B cell (primary cell): Measurements from ENCODE around the gene RIPOR3. TPM values are rescaled to one million over a fixed set of nuclear protein-coding genes. Genes with fewer than 3 reads are reported as not detected.

Experiments used
- ATAC-seq: fragments of 200-7000 bp; cut with Tn5 transposase; one replicate; pipeline ENCODE4 v1.10.0; 2021; ENCODE audit warnings: low read depth, mild to moderate bottlenecking, moderate number of reproducible peaks, moderate library complexity
- CTCF ChIA-PET: fragments of 350-600 bp; sonication (Branson Sonifier 250); formaldehyde crosslinking; loops from one replicate; lab custom pipeline; 2021; ENCODE audit warnings: antibody characterized with exemption, inconsistent platforms; lab: Charles Lee
- POLR2A ChIA-PET: fragments of 350-600 bp; sonication (Branson Sonifier 250); formaldehyde crosslinking; loops from one replicate; lab custom pipeline; 2021; ENCODE audit warnings: antibody characterized with exemption; lab: Charles Lee
- DNase-seq: peaks from one replicate; pipeline ENCODE4 v3.0.0; 2013
- H2AFZ ChIP-seq: 2 replicates; pipeline ENCODE4 v1.6.1; 2012; ENCODE audit warnings: mild to moderate bottlenecking, low read depth, low read length; ENCODE audit not compliant: insufficient read depth, poor library complexity, severe bottlenecking
- H3K27ac ChIP-seq, 2 donors: 1 replicate in 1 of 2; 2 replicates in 1 of 2; pipeline ENCODE4 v1.5.1; 2012 to 2013; ENCODE audit warnings: low read length in 2 of 2, mild to moderate bottlenecking in 2 of 2, moderate library complexity in 1 of 2
- H3K27me3 ChIP-seq, 4 experiments: fragments of 200-600 bp in 1 of 4; sonication (generic) in 1 of 4; replicated peaks in 1 of 4; 1 replicate in 2 of 4; 2 replicates in 2 of 4; pipeline versions ENCODE4 v1.6.1 to v1.7.0; 2013 to 2016; ENCODE audit warnings: low read length in 3 of 4, mild to moderate bottlenecking in 2 of 4, mixed read lengths in 1 of 4, moderate library complexity in 1 of 4; ENCODE audit not compliant: insufficient read depth in 4 of 4, control insufficient read depth in 3 of 4; ENCODE audit errors: control extremely low read depth in 1 of 4
- H3K36me3 ChIP-seq, 2 experiments: replicated peaks in 1 of 2; 1 replicate in 1 of 2; 2 replicates in 1 of 2; pipeline versions ENCODE4 v1.6.1 to v1.7.1; 2013; ENCODE audit warnings: low read length in 1 of 2; ENCODE audit not compliant: insufficient read depth in 2 of 2, control insufficient read depth in 1 of 2; ENCODE audit errors: control extremely low read depth in 1 of 2, extremely low read depth in 1 of 2
- H3K4me1 ChIP-seq, 2 donors: fragments of 200-600 bp in 1 of 2; sonication (generic) in 1 of 2; 1 replicate in 1 of 2; 2 replicates in 1 of 2; pipeline versions ENCODE4 v1.5.1 to v1.6.1; 2013 to 2017; ENCODE audit warnings: low read length in 2 of 2; ENCODE audit not compliant: control insufficient read depth in 2 of 2, insufficient read depth in 2 of 2
- H3K4me2 ChIP-seq: replicated peaks from 2 replicates; pipeline ENCODE3; 2012; ENCODE audit warnings: mild to moderate bottlenecking, low read depth, low read length; ENCODE audit not compliant: poor library complexity, severe bottlenecking
- H3K4me3 ChIP-seq, 5 experiments: fragments of 200-600 bp in 1 of 5; sonication (generic) in 1 of 5; 1 replicate in 3 of 5; 2 replicates in 2 of 5; pipeline versions ENCODE4 v1.5.1 to v1.7.0; 2011 to 2016; ENCODE audit warnings: low read length in 4 of 5, mild to moderate bottlenecking in 4 of 5, low read depth in 2 of 5, control low read depth in 1 of 5, moderate library complexity in 1 of 5; ENCODE audit not compliant: insufficient read depth in 1 of 5; ENCODE audit errors: control extremely low read depth in 1 of 5, extremely low read depth in 1 of 5
- H3K79me2 ChIP-seq: fragments of 200-600 bp; sonication (generic); one replicate; pipeline ENCODE4 v1.6.0; 2016; ENCODE audit warnings: low read length; ENCODE audit not compliant: control insufficient read depth, insufficient read depth
- H3K9ac ChIP-seq: fragments of 200-600 bp; sonication (generic); 2 replicates; pipeline ENCODE4 v1.6.1; 2017; ENCODE audit warnings: mild to moderate bottlenecking, low read length, moderate library complexity
- H3K9me3 ChIP-seq, 3 donors: one replicate each; pipeline versions ENCODE4 v1.6.1 to v1.7.1; 2013; ENCODE audit warnings: low read length in 2 of 3; ENCODE audit not compliant: control insufficient read depth in 2 of 3, insufficient read depth in 1 of 3; ENCODE audit errors: control extremely low read depth in 1 of 3
- H4K20me1 ChIP-seq: 2 replicates; pipeline ENCODE4 v1.6.0; 2012; ENCODE audit warnings: mild to moderate bottlenecking, low read length; ENCODE audit not compliant: insufficient read depth, control insufficient read depth, poor library complexity, severe bottlenecking
- H3K27ac Mint-ChIP-seq: one replicate; pipeline ENCODE4 v1.8.0; 2021; ENCODE audit warnings: mixed read lengths
- H3K27me3 Mint-ChIP-seq: one replicate; pipeline ENCODE4 v1.8.0; 2021; ENCODE audit warnings: mixed read lengths
- H3K4me1 Mint-ChIP-seq: one replicate; pipeline ENCODE4 v1.8.0; 2021; ENCODE audit warnings: mixed read lengths
- H3K4me3 Mint-ChIP-seq: one replicate; pipeline ENCODE4 v1.8.0; 2021; ENCODE audit warnings: mixed read lengths
- H3K9me3 Mint-ChIP-seq: one replicate; pipeline ENCODE4 v1.8.0; 2022; ENCODE audit warnings: mixed read lengths; ENCODE audit not compliant: insufficient read depth
- EZH2 ChIP-seq: IDR thresholded peaks from 2 replicates; pipeline ENCODE4 v1.6.1; 2012; ENCODE audit warnings: borderline replicate concordance, low read depth, mild to moderate bottlenecking, moderate library complexity, low read length; ENCODE audit not compliant: insufficient read depth, poor library complexity, severe bottlenecking
- WGBS: methylation state at CpG from one replicate; pipeline ENCODE4 v1.1.5; 2013; ENCODE audit warnings: missing lambda C conversion rate; ENCODE audit not compliant: insufficient coverage; 5-methylcytosine and 5-hydroxymethylcytosine counted together
- intact Hi-C: fragments of 100-400 bp; cut with micrococcal nuclease; formaldehyde crosslinking; loops from one replicate; pipeline ENCODE4 v1.10.0; 2022
- polyA plus RNA-seq: library from polyadenylated mRNA; depleted of rRNA; stranded (reverse); fragments of >200 nt; gene quantifications from 2 replicates; pipeline ENCODE4 v1.2.3, GENCODE V29; 2012
- total RNA-seq, 2 donors: library from RNA; stranded (reverse); fragments of 120-200 nt in 1 of 2; gene quantifications; 1 replicate in 1 of 2; 2 replicates in 1 of 2; pipeline versions ENCODE4 v1.2.3 to v1.2.4, GENCODE V29; 2013 to 2022
- TF ChIP-seq, protein P1 (sequence below): fragments of 200-600 bp; IDR thresholded peaks from one replicate; pipeline ENCODE4 v1.8.0; 2022; ENCODE audit warnings: antibody characterized with exemption, mild to moderate bottlenecking

Gene RIPOR3
- total and polyA plus RNA-seq, 2 donors (not counting 1 experiment from before 2014, with no cell fraction given), result 0.09 to 0.27 TPM

DNA sequence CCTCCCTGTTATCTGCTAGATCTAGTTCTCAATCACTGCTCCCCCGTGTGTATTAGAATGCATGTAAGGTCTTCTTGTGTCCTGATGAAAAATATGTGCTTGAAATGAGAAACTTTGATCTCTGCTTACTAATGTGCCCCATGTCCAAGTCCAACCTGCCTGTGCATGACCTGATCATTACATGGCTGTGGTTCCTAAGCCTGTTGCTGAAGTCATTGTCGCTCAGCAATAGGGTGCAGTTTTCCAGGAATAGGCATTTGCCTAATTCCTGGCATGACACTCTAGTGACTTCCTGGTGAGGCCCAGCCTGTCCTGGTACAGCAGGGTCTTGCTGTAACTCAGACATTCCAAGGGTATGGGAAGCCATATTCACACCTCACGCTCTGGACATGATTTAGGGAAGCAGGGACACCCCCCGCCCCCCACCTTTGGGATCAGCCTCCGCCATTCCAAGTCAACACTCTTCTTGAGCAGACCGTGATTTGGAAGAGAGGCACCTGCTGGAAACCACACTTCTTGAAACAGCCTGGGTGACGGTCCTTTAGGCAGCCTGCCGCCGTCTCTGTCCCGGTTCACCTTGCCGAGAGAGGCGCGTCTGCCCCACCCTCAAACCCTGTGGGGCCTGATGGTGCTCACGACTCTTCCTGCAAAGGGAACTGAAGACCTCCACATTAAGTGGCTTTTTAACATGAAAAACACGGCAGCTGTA lies 107.7 kb downstream of the RIPOR3 start:
- TF ChIP-seq, protein P1, sequence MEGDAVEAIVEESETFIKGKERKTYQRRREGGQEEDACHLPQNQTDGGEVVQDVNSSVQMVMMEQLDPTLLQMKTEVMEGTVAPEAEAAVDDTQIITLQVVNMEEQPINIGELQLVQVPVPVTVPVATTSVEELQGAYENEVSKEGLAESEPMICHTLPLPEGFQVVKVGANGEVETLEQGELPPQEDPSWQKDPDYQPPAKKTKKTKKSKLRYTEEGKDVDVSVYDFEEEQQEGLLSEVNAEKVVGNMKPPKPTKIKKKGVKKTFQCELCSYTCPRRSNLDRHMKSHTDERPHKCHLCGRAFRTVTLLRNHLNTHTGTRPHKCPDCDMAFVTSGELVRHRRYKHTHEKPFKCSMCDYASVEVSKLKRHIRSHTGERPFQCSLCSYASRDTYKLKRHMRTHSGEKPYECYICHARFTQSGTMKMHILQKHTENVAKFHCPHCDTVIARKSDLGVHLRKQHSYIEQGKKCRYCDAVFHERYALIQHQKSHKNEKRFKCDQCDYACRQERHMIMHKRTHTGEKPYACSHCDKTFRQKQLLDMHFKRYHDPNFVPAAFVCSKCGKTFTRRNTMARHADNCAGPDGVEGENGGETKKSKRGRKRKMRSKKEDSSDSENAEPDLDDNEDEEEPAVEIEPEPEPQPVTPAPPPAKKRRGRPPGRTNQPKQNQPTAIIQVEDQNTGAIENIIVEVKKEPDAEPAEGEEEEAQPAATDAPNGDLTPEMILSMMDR, result no peak
- no peak for TF ChIP-seq EZH2
- POLR2A ChIA-PET, result no interaction called here
- ATAC-seq (no peak), DNase-seq (no peak)
- H3K4me2 ChIP-seq, result no peak overlapping the region
- 97% methylated on average over 14 of the region's 15 CpGs for WGBS
- H3K9me3 Mint-ChIP-seq, result no peaks in the 10 kb centered on the region
- no peak overlapping the region for H3K9ac ChIP-seq
- H3K36me3 ChIP-seq, result peaks cover 9 to 94% of the 10 kb centered on the region in 2 experiments
- peak overlapping the region; percentile 62 for H3K27ac Mint-ChIP-seq
- H3K9me3 ChIP-seq, result no peaks in the 10 kb centered on the region
- H3K27me3 Mint-ChIP-seq, result no peaks in the 10 kb centered on the region
- CTCF ChIA-PET, result interaction anchor here (0.9 to 5.9 kb wide), 7 partner anchors 9 to 398 kb away, joined by 3 to 69 read pairs (median 4); no protein-coding TSS in a partner anchor
- H3K4me3 Mint-ChIP-seq, result peak overlapping the region; percentile 33
- H3K79me2 ChIP-seq, result peaks cover 38% of the 10 kb centered on the region
- H4K20me1 ChIP-seq, result peaks cover 43% of the 10 kb centered on the region
- H3K4me1 ChIP-seq, result peaks cover 20 to 35% of the 10 kb centered on the region in 2 donors
- intact Hi-C loops, result loop anchor here (2.0 to 5.0 kb wide), 2 partner anchors 73 to 164 kb away; partner anchors contain the start of gene PTPN1
- H3K27me3 ChIP-seq, result no peaks in the 10 kb centered on the region
- H2AFZ ChIP-seq, result no peak overlapping the region
- no peak overlapping the region for H3K4me3 ChIP-seq
- peak overlapping the region in 1 of 2 donors; percentile 86 for H3K27ac ChIP-seq
- peaks cover 45% of the 10 kb centered on the region for H3K4me1 Mint-ChIP-seq
